Tracheal epithelial cell (primary cell): ENCODE measurements around the gene TRIM14. TPM values are rescaled to one million over a fixed set of nuclear protein-coding genes. Genes with fewer than 3 reads are reported as not detected.

Source experiments
- total RNA-seq: library from RNA; depleted of rRNA; stranded (reverse); fragments of >200 nt; gene quantifications from 2 replicates; pipeline ENCODE4 v1.2.1, GENCODE V29; 2014

TRIM14 gene
- 9.0 and 9.6 TPM in 2 replicates for total RNA-seq

GRCh38 chr9:98118640-98119601, at the start of gene TRIM14:
Gene TRIM14, minus strand, starts transcription at chr9:98119222. Its CDS starts 34 bp downstream, at chr9:98119188.

GRCh38 chr9:98056269-98057137, 62.5 kb downstream of the TRIM14 start, which contains the start of gene NANS:
Gene NANS, plus strand, starts transcription at chr9:98056732. Its CDS starts 77 bp downstream, at chr9:98056809.

Other genes starting within 250 kb of the TRIM14 start
- gene TRMO, start 196.7 kb downstream of the TRIM14 start, total RNA-seq, result 14.5 and 16.1 TPM in 2 replicates
- gene HEMGN, start 181.1 kb downstream of the TRIM14 start, total RNA-seq, result not detected in 2 replicates
- 5.5 and 5.8 TPM in 2 replicates for gene ANP32B, start 135.9 kb downstream of the TRIM14 start, total RNA-seq
- gene NANS, start 62.5 kb downstream of the TRIM14 start, total RNA-seq, result 101 and 156 TPM in 2 replicates
- 17.1 and 29.8 TPM in 2 replicates for gene CORO2A, start 73.4 kb upstream of the TRIM14 start, total RNA-seq
- 74.5 and 89.1 TPM in 2 replicates for gene TBC1D2, start 136.4 kb upstream of the TRIM14 start, total RNA-seq